Measurements from ENCODE around the gene KCNJ14. TPM values are rescaled to one million over a fixed set of nuclear protein-coding genes. Genes with fewer than 3 reads are reported as not detected.

KCNJ14 gene
- total and polyA plus RNA-seq, 2 donors (not counting 3 experiments of a cell fraction or from before 2014, with no cell fraction given) = 0.26 to 1.4 TPM

DNA sequence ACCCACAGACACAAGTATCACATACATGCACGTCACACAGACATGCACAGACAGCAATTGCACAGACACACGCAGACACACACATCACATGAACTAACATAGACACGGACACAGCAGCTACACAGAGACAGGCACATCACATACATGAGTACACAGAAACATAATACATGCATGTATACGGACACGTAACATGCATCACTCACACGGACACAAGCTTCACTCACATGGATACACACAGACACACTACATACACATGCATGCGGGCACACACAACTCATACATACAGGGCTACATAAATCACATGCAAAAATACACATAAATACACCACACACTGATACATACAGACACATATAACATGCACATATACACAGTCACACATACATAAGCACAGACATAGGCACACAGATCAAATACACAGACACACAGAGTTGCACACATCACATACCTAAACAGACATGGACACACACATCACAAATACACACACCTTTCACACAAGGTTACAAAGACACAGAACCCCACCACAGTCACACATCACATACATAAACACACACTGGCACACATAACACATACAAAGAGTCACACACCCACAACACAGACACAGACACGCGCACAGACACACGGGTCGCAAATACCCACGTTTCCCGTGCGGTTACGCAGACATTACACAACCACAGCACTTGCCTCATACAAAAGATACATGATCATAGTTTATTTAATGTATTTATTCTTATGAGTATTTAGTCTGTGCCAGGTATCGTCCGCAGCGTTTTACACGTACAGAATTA lies 57.3 kb downstream of the KCNJ14 start:
- POLR2A ChIA-PET = no interaction called here
- CTCF ChIA-PET = interaction anchor here (0.9 to 2.5 kb wide), 3 partner anchors 14 to 72 kb away, joined by 3 to 16 read pairs (median 3); no protein-coding TSS in a partner anchor
- dilution Hi-C loops (cut with MboI; ENCODE audit: extremely low pct_ligation_motif_present, low sequenced_read_pairs) = no loop called here
- Histone ChIP-seq H4K20me1 (replicated peaks; ENCODE audit: control insufficient read depth, extremely low read depth, insufficient read depth, low read length) (no peaks in the 10 kb centered on the region), H3K36me3 (ENCODE audit: control insufficient read depth in 2 of 2, extremely low read depth in 1 of 2, insufficient read depth in 2 of 2, low read length in 2 of 2) (no peaks in the 10 kb centered on the region), H3K9me1 (replicated peaks; ENCODE audit: control insufficient read depth, extremely low read depth, insufficient read depth, low read length) (no peaks in the 10 kb centered on the region), H2AFZ (ENCODE audit: low read depth, low read length) (no peak overlapping the region), H3K27ac (ENCODE audit: insufficient read depth, low read depth, low read length) (no peak overlapping the region), H3K4me3 (replicated peaks in 1 of 3; ENCODE audit: insufficient read depth in 1 of 3, low read depth in 1 of 3, low read length in 3 of 3) (peak overlapping the region in 1 of 3 experiments; percentile 50), H3K9ac (replicated peaks; ENCODE audit: extremely low read depth, insufficient read depth, low read length) (no peak overlapping the region), H3K9me3 (replicated peaks; ENCODE audit: control insufficient read depth, insufficient read depth, low read length) (no peaks in the 10 kb centered on the region), H3K79me2 (ENCODE audit: control insufficient read depth, insufficient read depth, low read length) (no peaks in the 10 kb centered on the region), H3K4me1 (ENCODE audit: control insufficient read depth, extremely low read depth, insufficient read depth, low read length) (no peaks in the 10 kb centered on the region), H3K4me2 (ENCODE audit: insufficient read depth, low read length) (peak overlapping the region; percentile 59), H3K27me3 (ENCODE audit: control insufficient read depth in 2 of 2, insufficient read depth in 2 of 2, low read length in 2 of 2) (peaks cover 12 to 14% of the 10 kb centered on the region in 2 experiments)
- DNase-seq (ENCODE audit: low read depth, low spot score) (no peak), FAIRE-seq (no peak)
- intact Hi-C loops (cut with micrococcal nuclease) = no loop called here
- BruUV-seq (replicated peaks) = no TSS peak
- no peak for TF ChIP-seq CTCF (IDR thresholded peaks at IDR 0.05; ENCODE audit: extremely low read depth in 1 of 2, insufficient read depth in 1 of 2, low read depth in 1 of 2, low read length in 2 of 2)
- no peak for TF ChIP-seq JUN (IDR thresholded peaks at IDR 0.05; ENCODE audit: borderline replicate concordance, insufficient read depth, insufficient read length, low read depth)
- TF ChIP-seq GATA2 (IDR thresholded peaks at IDR 0.05; ENCODE audit: insufficient read depth, insufficient read length, low read depth, low read length) = no peak
- no peak for TF ChIP-seq MYC (IDR thresholded peaks at IDR 0.05; ENCODE audit: low read depth, low read length)
- peak; percentile 57 for TF ChIP-seq EZH2 (IDR thresholded peaks at IDR 0.05; ENCODE audit: borderline replicate concordance, low read depth, low read length, severe bottlenecking)
